K562 (cell line): ENCODE data around the gene USP20. TPM values are rescaled to one million over a fixed set of nuclear protein-coding genes. Genes with fewer than 3 reads are reported as not detected.

Experiments
- ARHGAP35 ChIP-seq: fragments of 450-650 bp; IDR thresholded peaks from 2 replicates; pipeline ENCODE4 v1.6.1; 2018; ENCODE audit not compliant: partially characterized antibody
- ELF1 ChIP-seq: fragments of 200-800 bp; sonication (Bioruptor generic); IDR thresholded peaks from 2 replicates; pipeline ENCODE4 v1.6.1; 2016; ENCODE audit warnings: missing genetic modification characterization, missing compliant biosample characterization
- HMGN3 ChIP-seq: IDR thresholded peaks from 2 replicates; pipeline ENCODE4 v1.6.1; 2011; ENCODE audit warnings: borderline replicate concordance, low read depth, mild to moderate bottlenecking, mixed read lengths, low read length; ENCODE audit not compliant: insufficient read length; ENCODE audit errors: extremely low read depth
- HNRNPL ChIP-seq: fragments of 200-400 bp; formaldehyde crosslinking; IDR thresholded peaks from 2 replicates; pipeline ENCODE4 v1.6.1; 2017; ENCODE audit warnings: low read depth, mild to moderate bottlenecking, low read length
- RBBP5 ChIP-seq: fragments of 200-600 bp; sonication (generic); IDR thresholded peaks from 2 replicates; pipeline ENCODE4 v1.6.1; 2012; ENCODE audit warnings: borderline replicate concordance, mild to moderate bottlenecking, low read length, control low read depth, inconsistent platforms; ENCODE audit not compliant: insufficient read depth, poor library complexity, severe bottlenecking
- RFX1 ChIP-seq: fragments of 450-650 bp; IDR thresholded peaks from 2 replicates; pipeline ENCODE4 v1.6.1; 2016; ENCODE audit warnings: mild to moderate bottlenecking, moderate library complexity
- RFX5 ChIP-seq: IDR thresholded peaks from 2 replicates; pipeline ENCODE4 v1.6.1; 2011; ENCODE audit warnings: low read depth, mild to moderate bottlenecking, improper control_type of control experiment, low read length
- VEZF1 ChIP-seq: fragments of 200-800 bp; sonication (Bioruptor generic); IDR thresholded peaks from 2 replicates; pipeline ENCODE4 v1.6.1; 2017; ENCODE audit warnings: missing genetic modification characterization, missing compliant biosample characterization
- polyA plus RNA-seq, 8 experiments: library from polyadenylated mRNA; depleted of rRNA in 4 of 8; stranded (reverse) in 5 of 8; unstranded in 3 of 8; fragments of >200 nt; fragmentation: Nextera tagmentation in 2 of 8; fragmentation: Illumina TruSeq in 1 of 8; extraction: Ambion mirVana in 2 of 8; extraction: Trizol in 1 of 8; gene quantifications; 2 replicates each; pipeline versions ENCODE4 v1.2.1 to v1.2.3, GENCODE V29; 2011 to 2014; ENCODE audit warnings: inconsistent platforms in 1 of 8, missing spikeins in 1 of 8
- total RNA-seq, 7 experiments: library from RNA; depleted of rRNA in 6 of 7; stranded (reverse); fragments of >200 nt in 6 of 7; fragmentation: Illumina TruSeq in 2 of 7; extraction: Trizol in 2 of 7; gene quantifications; 2 replicates each; pipeline versions ENCODE4 v1.2.1 to v1.2.3, GENCODE V29; 2011 to 2021; ENCODE audit warnings: low replicate concordance in 1 of 7
- TF ChIP-seq, protein P1 (sequence below), 2 experiments: fragments of 450-650 bp; formaldehyde crosslinking in 1 of 2; IDR thresholded peaks; 2 replicates each; pipeline versions ENCODE4 v1.4.0 to v1.6.1; 2014 to 2020; ENCODE audit warnings: mild to moderate bottlenecking in 2 of 2, borderline replicate concordance in 1 of 2, low read depth in 1 of 2
- TF ChIP-seq, protein P2 (sequence below): sonication (generic); formaldehyde crosslinking; IDR thresholded peaks from 2 replicates; pipeline ENCODE4 v1.8.1; 2023; ENCODE audit warnings: mild to moderate bottlenecking, missing genetic modification reagents
- TF ChIP-seq, protein P3 (sequence below): fragments of 450-650 bp; formaldehyde crosslinking; IDR thresholded peaks from 2 replicates; pipeline ENCODE4 v1.4.0; 2022; ENCODE audit warnings: missing genetic modification characterization

USP20 gene
- total and polyA plus RNA-seq, 9 of the 15 experiments (the other 6 are each of a cell fraction or from before 2014, with no cell fraction given): 1.9 to 136 (median 49.1) TPM

- TF ChIP-seq, protein P1, sequence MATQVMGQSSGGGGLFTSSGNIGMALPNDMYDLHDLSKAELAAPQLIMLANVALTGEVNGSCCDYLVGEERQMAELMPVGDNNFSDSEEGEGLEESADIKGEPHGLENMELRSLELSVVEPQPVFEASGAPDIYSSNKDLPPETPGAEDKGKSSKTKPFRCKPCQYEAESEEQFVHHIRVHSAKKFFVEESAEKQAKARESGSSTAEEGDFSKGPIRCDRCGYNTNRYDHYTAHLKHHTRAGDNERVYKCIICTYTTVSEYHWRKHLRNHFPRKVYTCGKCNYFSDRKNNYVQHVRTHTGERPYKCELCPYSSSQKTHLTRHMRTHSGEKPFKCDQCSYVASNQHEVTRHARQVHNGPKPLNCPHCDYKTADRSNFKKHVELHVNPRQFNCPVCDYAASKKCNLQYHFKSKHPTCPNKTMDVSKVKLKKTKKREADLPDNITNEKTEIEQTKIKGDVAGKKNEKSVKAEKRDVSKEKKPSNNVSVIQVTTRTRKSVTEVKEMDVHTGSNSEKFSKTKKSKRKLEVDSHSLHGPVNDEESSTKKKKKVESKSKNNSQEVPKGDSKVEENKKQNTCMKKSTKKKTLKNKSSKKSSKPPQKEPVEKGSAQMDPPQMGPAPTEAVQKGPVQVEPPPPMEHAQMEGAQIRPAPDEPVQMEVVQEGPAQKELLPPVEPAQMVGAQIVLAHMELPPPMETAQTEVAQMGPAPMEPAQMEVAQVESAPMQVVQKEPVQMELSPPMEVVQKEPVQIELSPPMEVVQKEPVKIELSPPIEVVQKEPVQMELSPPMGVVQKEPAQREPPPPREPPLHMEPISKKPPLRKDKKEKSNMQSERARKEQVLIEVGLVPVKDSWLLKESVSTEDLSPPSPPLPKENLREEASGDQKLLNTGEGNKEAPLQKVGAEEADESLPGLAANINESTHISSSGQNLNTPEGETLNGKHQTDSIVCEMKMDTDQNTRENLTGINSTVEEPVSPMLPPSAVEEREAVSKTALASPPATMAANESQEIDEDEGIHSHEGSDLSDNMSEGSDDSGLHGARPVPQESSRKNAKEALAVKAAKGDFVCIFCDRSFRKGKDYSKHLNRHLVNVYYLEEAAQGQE (IDR thresholded peaks at IDR 0.05; ENCODE audit: borderline replicate concordance): no peak
- TF ChIP-seq, protein P1 (CRISPR knock-in tag; IDR thresholded peaks at IDR 0.05; ENCODE audit: low read depth): 0 out of 2 replicates have a peak, but pooled peaks have one; percentile 47
- TF ChIP-seq RBBP5 (peak; percentile 51), ELF1 (no peak), VEZF1 (CRISPR knock-in tag) (no peak), HMGN3 (no peak), HNRNPL (no peak), RFX1 (no peak), ARHGAP35 (no peak), RFX5 (no peak)
- TF ChIP-seq, protein P2, sequence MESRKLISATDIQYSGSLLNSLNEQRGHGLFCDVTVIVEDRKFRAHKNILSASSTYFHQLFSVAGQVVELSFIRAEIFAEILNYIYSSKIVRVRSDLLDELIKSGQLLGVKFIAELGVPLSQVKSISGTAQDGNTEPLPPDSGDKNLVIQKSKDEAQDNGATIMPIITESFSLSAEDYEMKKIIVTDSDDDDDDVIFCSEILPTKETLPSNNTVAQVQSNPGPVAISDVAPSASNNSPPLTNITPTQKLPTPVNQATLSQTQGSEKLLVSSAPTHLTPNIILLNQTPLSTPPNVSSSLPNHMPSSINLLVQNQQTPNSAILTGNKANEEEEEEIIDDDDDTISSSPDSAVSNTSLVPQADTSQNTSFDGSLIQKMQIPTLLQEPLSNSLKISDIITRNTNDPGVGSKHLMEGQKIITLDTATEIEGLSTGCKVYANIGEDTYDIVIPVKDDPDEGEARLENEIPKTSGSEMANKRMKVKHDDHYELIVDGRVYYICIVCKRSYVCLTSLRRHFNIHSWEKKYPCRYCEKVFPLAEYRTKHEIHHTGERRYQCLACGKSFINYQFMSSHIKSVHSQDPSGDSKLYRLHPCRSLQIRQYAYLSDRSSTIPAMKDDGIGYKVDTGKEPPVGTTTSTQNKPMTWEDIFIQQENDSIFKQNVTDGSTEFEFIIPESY (CRISPR knock-in tag): no peak
- TF ChIP-seq, protein P3, sequence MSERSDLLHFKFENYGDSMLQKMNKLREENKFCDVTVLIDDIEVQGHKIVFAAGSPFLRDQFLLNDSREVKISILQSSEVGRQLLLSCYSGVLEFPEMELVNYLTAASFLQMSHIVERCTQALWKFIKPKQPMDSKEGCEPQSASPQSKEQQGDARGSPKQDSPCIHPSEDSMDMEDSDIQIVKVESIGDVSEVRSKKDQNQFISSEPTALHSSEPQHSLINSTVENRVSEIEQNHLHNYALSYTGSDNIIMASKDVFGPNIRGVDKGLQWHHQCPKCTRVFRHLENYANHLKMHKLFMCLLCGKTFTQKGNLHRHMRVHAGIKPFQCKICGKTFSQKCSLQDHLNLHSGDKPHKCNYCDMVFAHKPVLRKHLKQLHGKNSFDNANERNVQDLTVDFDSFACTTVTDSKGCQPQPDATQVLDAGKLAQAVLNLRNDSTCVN: no peak
Measured at GRCh38 chr9:129888293-129889121, 53.2 kb downstream of the USP20 start (continued).
